ENCODE data around the gene TFCP2L1. TPM values are rescaled to one million over a fixed set of nuclear protein-coding genes. Genes with fewer than 3 reads are reported as not detected.

TFCP2L1 gene
- total RNA-seq, 1 experiment from 2014 or later = 4.3 TPM

- no peaks in the 10 kb centered on the region for H3K9me3 Mint-ChIP-seq
- H3K36me3 Mint-ChIP-seq = no peaks in the 10 kb centered on the region
- H3K4me1 Mint-ChIP-seq = peaks cover 6% of the 10 kb centered on the region
- TF ChIP-seq ZNF423 (CRISPR knock-in tag; IDR thresholded peaks at IDR 0.05) = no peak
- no peak for TF ChIP-seq NFYB (CRISPR knock-in tag; conservative IDR thresholded peaks at IDR 0.05; ENCODE audit: low read depth)
- TF ChIP-seq PREB (CRISPR knock-in tag; IDR thresholded peaks at IDR 0.05; ENCODE audit: borderline replicate concordance) = no peak
- no peak for TF ChIP-seq RORB (CRISPR knock-in tag; IDR thresholded peaks at IDR 0.05)
- no peak for TF ChIP-seq ZNF219 (CRISPR knock-in tag; IDR thresholded peaks at IDR 0.05; ENCODE audit: borderline replicate concordance)
- no peak for TF ChIP-seq PRDM15 (CRISPR knock-in tag; IDR thresholded peaks at IDR 0.05)
- no peak overlapping the region for H3K27ac Mint-ChIP-seq
- no peak overlapping the region for H3K4me3 Mint-ChIP-seq
- no peaks in the 10 kb centered on the region for H3K27me3 Mint-ChIP-seq (ENCODE audit: low read depth)
- ChIA-PET CTCF (interaction anchor here (1.7 kb wide), 1 partner anchor 163 kb away, joined by 6 read pairs; no protein-coding TSS in a partner anchor), POLR2A (no interaction called here)
- no peak for ATAC-seq
- no peak for DNase-seq (ENCODE audit: low spot score)
These were observed 27.0 kb downstream of the TFCP2L1 start for GRCh38 chr2:121258051-121258450.

- Mint-ChIP-seq H3K27me3 (ENCODE audit: low read depth) (no peaks in the 10 kb centered on the region), H3K4me3 (no peak overlapping the region), H3K36me3 (no peaks in the 10 kb centered on the region), H3K4me1 (peaks cover 6% of the 10 kb centered on the region), H3K9me3 (no peaks in the 10 kb centered on the region), H3K27ac (no peak overlapping the region)
- DNase-seq (ENCODE audit: low spot score) (no peak), ATAC-seq (peak; percentile 24; the same call in 1 of the 2 replicates)
- CTCF ChIA-PET = interaction anchor here (1.7 kb wide), 1 partner anchor 162 kb away, joined by 6 read pairs; no protein-coding TSS in a partner anchor
- POLR2A ChIA-PET = interaction anchor here (0.5 kb wide), 1 partner anchor 480 kb away, joined by 3 read pairs; the partner anchor contains the start of gene NIFK
- TF ChIP-seq IRF2 (CRISPR knock-in tag; IDR thresholded peaks at IDR 0.05; ENCODE audit: borderline replicate concordance, low read depth) (no peak), TCF7 (CRISPR knock-in tag; IDR thresholded peaks at IDR 0.05; ENCODE audit: low read depth) (no peak), ESRRA (CRISPR knock-in tag; IDR thresholded peaks at IDR 0.05; ENCODE audit: borderline replicate concordance) (no peak), CREM (CRISPR knock-in tag; IDR thresholded peaks at IDR 0.05) (no peak), ZNF423 (CRISPR knock-in tag; IDR thresholded peaks at IDR 0.05) (no peak), NR2C2 (CRISPR knock-in tag; IDR thresholded peaks at IDR 0.05) (no peak), PRDM15 (CRISPR knock-in tag; IDR thresholded peaks at IDR 0.05) (no peak), ZNF532 (CRISPR knock-in tag; IDR thresholded peaks at IDR 0.05; ENCODE audit: borderline replicate concordance) (no peak), ZNF281 (CRISPR knock-in tag; IDR thresholded peaks at IDR 0.05) (no peak), AR (CRISPR knock-in tag; IDR thresholded peaks at IDR 0.05) (no peak), MAX (CRISPR knock-in tag; IDR thresholded peaks at IDR 0.05) (no peak)
These were observed 27.5 kb downstream of the TFCP2L1 start for GRCh38 chr2:121257480-121257840.
